Measurements from ENCODE around the gene CEMIP.
A peak's percentile ranks its signal among the peaks of the same experiment; 100 is the strongest.

CEMIP gene

GRCh38 chr15:80893777-80894176, 114.6 kb downstream of the CEMIP start:
- H3K27ac ChIP-seq (ENCODE audit: low read length): no peak overlapping the region
- no peaks in the 10 kb centered on the region for H3K9me3 ChIP-seq (ENCODE audit: control insufficient read depth, insufficient read depth, low read length)
- no peak overlapping the region for H3K4me3 ChIP-seq (ENCODE audit: low read length)
- no peaks in the 10 kb centered on the region for H3K36me3 ChIP-seq (ENCODE audit: control insufficient read depth, insufficient read depth, low read length)
- DNase-seq (ENCODE audit: low read depth, low spot score): no peak
- H3K4me1 ChIP-seq (ENCODE audit: control insufficient read depth, insufficient read depth, low read length): no peaks in the 10 kb centered on the region
- H3K27me3 ChIP-seq (ENCODE audit: control insufficient read depth, insufficient read depth, low read length): no peaks in the 10 kb centered on the region
- WGBS (ENCODE audit: insufficient coverage, insufficient read length): no CpG with 5 or more reads among the region's 1 CpG

GRCh38 chr15:80895091-80895490, 115.9 kb downstream of the CEMIP start:
- Histone ChIP-seq H3K36me3 (ENCODE audit: control insufficient read depth, insufficient read depth, low read length) (no peaks in the 10 kb centered on the region), H3K4me1 (ENCODE audit: control insufficient read depth, insufficient read depth, low read length) (no peaks in the 10 kb centered on the region), H3K4me3 (ENCODE audit: low read length) (no peak overlapping the region), H3K27me3 (ENCODE audit: control insufficient read depth, insufficient read depth, low read length) (no peaks in the 10 kb centered on the region), H3K27ac (ENCODE audit: low read length) (no peak overlapping the region), H3K9me3 (ENCODE audit: control insufficient read depth, insufficient read depth, low read length) (no peaks in the 10 kb centered on the region)
- WGBS (ENCODE audit: insufficient coverage, insufficient read length): no CpG with 5 or more reads among the region's 7 CpGs
- no peak for DNase-seq (ENCODE audit: low read depth, low spot score)

- Histone ChIP-seq H3K27ac (ENCODE audit: low read length) (no peak overlapping the region), H3K4me3 (ENCODE audit: low read length) (no peak overlapping the region), H3K36me3 (ENCODE audit: control insufficient read depth, insufficient read depth, low read length) (no peaks in the 10 kb centered on the region), H3K9me3 (ENCODE audit: control insufficient read depth, insufficient read depth, low read length) (no peaks in the 10 kb centered on the region), H3K27me3 (ENCODE audit: control insufficient read depth, insufficient read depth, low read length) (no peaks in the 10 kb centered on the region), H3K4me1 (ENCODE audit: control insufficient read depth, insufficient read depth, low read length) (no peaks in the 10 kb centered on the region)
- no CpG with 5 or more reads among the region's 2 CpGs for WGBS (ENCODE audit: insufficient coverage, insufficient read length)
- DNase-seq (ENCODE audit: low read depth, low spot score): no peak
Observed at GRCh38 chr15:80895965-80896364, 116.8 kb downstream of the CEMIP start.

- Histone ChIP-seq H3K9me3 (ENCODE audit: control insufficient read depth, insufficient read depth, low read length) (no peaks in the 10 kb centered on the region), H3K27me3 (ENCODE audit: control insufficient read depth, insufficient read depth, low read length) (no peaks in the 10 kb centered on the region), H3K4me1 (ENCODE audit: control insufficient read depth, insufficient read depth, low read length) (no peaks in the 10 kb centered on the region), H3K4me3 (ENCODE audit: low read length) (no peak overlapping the region), H3K36me3 (ENCODE audit: control insufficient read depth, insufficient read depth, low read length) (no peaks in the 10 kb centered on the region), H3K27ac (ENCODE audit: low read length) (no peak overlapping the region)
- no CpG with 5 or more reads among the region's 2 CpGs for WGBS (ENCODE audit: insufficient coverage, insufficient read length)
- no peak for DNase-seq (ENCODE audit: low read depth, low spot score)
Observed at GRCh38 chr15:80898040-80898439, 118.9 kb downstream of the CEMIP start.

GRCh38 chr15:80902298-80902801, 123.2 kb downstream of the CEMIP start:
- no peaks in the 10 kb centered on the region for H3K27me3 ChIP-seq (ENCODE audit: control insufficient read depth, insufficient read depth, low read length)
- H3K36me3 ChIP-seq (ENCODE audit: control insufficient read depth, insufficient read depth, low read length): no peaks in the 10 kb centered on the region
- peaks cover 2% of the 10 kb centered on the region; the same call in 1 of the 2 replicates for H3K4me1 ChIP-seq (ENCODE audit: control insufficient read depth, insufficient read depth, low read length)
- WGBS (ENCODE audit: insufficient coverage, insufficient read length): no CpG with 5 or more reads among the region's 10 CpGs
- no peak overlapping the region for H3K27ac ChIP-seq (ENCODE audit: low read length)
- DNase-seq (ENCODE audit: low read depth, low spot score): no peak
- H3K9me3 ChIP-seq (ENCODE audit: control insufficient read depth, insufficient read depth, low read length): no peaks in the 10 kb centered on the region
- no peak overlapping the region for H3K4me3 ChIP-seq (ENCODE audit: low read length)

GRCh38 chr15:80904998-80905397, 125.8 kb downstream of the CEMIP start:
- no peak for DNase-seq (ENCODE audit: low read depth, low spot score)
- peaks cover 2% of the 10 kb centered on the region; the same call in 1 of the 2 replicates for H3K4me1 ChIP-seq (ENCODE audit: control insufficient read depth, insufficient read depth, low read length)
- no peak overlapping the region for H3K4me3 ChIP-seq (ENCODE audit: low read length)
- WGBS (ENCODE audit: insufficient coverage, insufficient read length): no CpG with 5 or more reads among the region's 5 CpGs
- no peaks in the 10 kb centered on the region for H3K36me3 ChIP-seq (ENCODE audit: control insufficient read depth, insufficient read depth, low read length)
- H3K27me3 ChIP-seq (ENCODE audit: control insufficient read depth, insufficient read depth, low read length): no peaks in the 10 kb centered on the region
- no peak overlapping the region for H3K27ac ChIP-seq (ENCODE audit: low read length)
- H3K9me3 ChIP-seq (ENCODE audit: control insufficient read depth, insufficient read depth, low read length): no peaks in the 10 kb centered on the region

GRCh38 chr15:80906159-80906766, 127.1 kb downstream of the CEMIP start:
- no peak for DNase-seq (ENCODE audit: low read depth, low spot score)
- no peaks in the 10 kb centered on the region for H3K36me3 ChIP-seq (ENCODE audit: control insufficient read depth, insufficient read depth, low read length)
- no peak overlapping the region for H3K27ac ChIP-seq (ENCODE audit: low read length)
- peaks cover 2% of the 10 kb centered on the region; the same call in 1 of the 2 replicates for H3K4me1 ChIP-seq (ENCODE audit: control insufficient read depth, insufficient read depth, low read length)
- H3K27me3 ChIP-seq (ENCODE audit: control insufficient read depth, insufficient read depth, low read length): no peaks in the 10 kb centered on the region
- no peaks in the 10 kb centered on the region for H3K9me3 ChIP-seq (ENCODE audit: control insufficient read depth, insufficient read depth, low read length)
- no peak overlapping the region for H3K4me3 ChIP-seq (ENCODE audit: low read length)
- no CpG with 5 or more reads among the region's 11 CpGs for WGBS (ENCODE audit: insufficient coverage, insufficient read length)

GRCh38 chr15:80911821-80912220, 132.7 kb downstream of the CEMIP start:
- Histone ChIP-seq H3K9me3 (ENCODE audit: control insufficient read depth, insufficient read depth, low read length) (no peaks in the 10 kb centered on the region), H3K27ac (ENCODE audit: low read length) (no peak overlapping the region), H3K36me3 (ENCODE audit: control insufficient read depth, insufficient read depth, low read length) (no peaks in the 10 kb centered on the region), H3K27me3 (ENCODE audit: control insufficient read depth, insufficient read depth, low read length) (no peaks in the 10 kb centered on the region), H3K4me1 (ENCODE audit: control insufficient read depth, insufficient read depth, low read length) (no peaks in the 10 kb centered on the region), H3K4me3 (ENCODE audit: low read length) (no peak overlapping the region)
- DNase-seq (ENCODE audit: low read depth, low spot score): no peak
- WGBS (ENCODE audit: insufficient coverage, insufficient read length): no CpG with 5 or more reads among the region's 1 CpG

GRCh38 chr15:80912673-80913072, 133.5 kb downstream of the CEMIP start:
- Histone ChIP-seq H3K27me3 (ENCODE audit: control insufficient read depth, insufficient read depth, low read length) (no peaks in the 10 kb centered on the region), H3K9me3 (ENCODE audit: control insufficient read depth, insufficient read depth, low read length) (no peaks in the 10 kb centered on the region), H3K4me1 (ENCODE audit: control insufficient read depth, insufficient read depth, low read length) (no peaks in the 10 kb centered on the region), H3K27ac (ENCODE audit: low read length) (no peak overlapping the region), H3K36me3 (ENCODE audit: control insufficient read depth, insufficient read depth, low read length) (no peaks in the 10 kb centered on the region), H3K4me3 (ENCODE audit: low read length) (no peak overlapping the region)
- no peak for DNase-seq (ENCODE audit: low read depth, low spot score)
- no CpG with 5 or more reads among the region's 6 CpGs for WGBS (ENCODE audit: insufficient coverage, insufficient read length)

- WGBS (ENCODE audit: insufficient coverage, insufficient read length): no CpG with 5 or more reads among the region's 5 CpGs
- Histone ChIP-seq H3K36me3 (ENCODE audit: control insufficient read depth, insufficient read depth, low read length) (no peaks in the 10 kb centered on the region), H3K4me3 (ENCODE audit: low read length) (no peak overlapping the region), H3K9me3 (ENCODE audit: control insufficient read depth, insufficient read depth, low read length) (no peaks in the 10 kb centered on the region), H3K4me1 (ENCODE audit: control insufficient read depth, insufficient read depth, low read length) (no peaks in the 10 kb centered on the region), H3K27me3 (ENCODE audit: control insufficient read depth, insufficient read depth, low read length) (no peaks in the 10 kb centered on the region), H3K27ac (ENCODE audit: low read length) (no peak overlapping the region)
- DNase-seq (ENCODE audit: low read depth, low spot score): no peak
Observed at GRCh38 chr15:80913541-80913940, 134.4 kb downstream of the CEMIP start.

GRCh38 chr15:80915472-80915871, 136.3 kb downstream of the CEMIP start:
- Histone ChIP-seq H3K27me3 (ENCODE audit: control insufficient read depth, insufficient read depth, low read length) (no peaks in the 10 kb centered on the region), H3K4me3 (ENCODE audit: low read length) (no peak overlapping the region), H3K27ac (ENCODE audit: low read length) (no peak overlapping the region), H3K9me3 (ENCODE audit: control insufficient read depth, insufficient read depth, low read length) (no peaks in the 10 kb centered on the region), H3K4me1 (ENCODE audit: control insufficient read depth, insufficient read depth, low read length) (no peaks in the 10 kb centered on the region), H3K36me3 (ENCODE audit: control insufficient read depth, insufficient read depth, low read length) (no peaks in the 10 kb centered on the region)
- no CpG with 5 or more reads among the region's 3 CpGs for WGBS (ENCODE audit: insufficient coverage, insufficient read length)
- DNase-seq (ENCODE audit: low read depth, low spot score): peak; percentile 61
